Choroid plexus epithelial cell (primary cell): ENCODE data around the gene DLGAP1.

Source experiments
- DNase-seq: peaks from one replicate; pipeline ENCODE4 v3.0.0-alpha.2; 2010; ENCODE audit warnings: low read depth
- H3K4me3 ChIP-seq: 2 replicates; pipeline ENCODE4 v1.5.1; 2011; ENCODE audit warnings: low read depth, mild to moderate bottlenecking, control low read depth, low read length, moderate library complexity
- TF ChIP-seq, protein P1 (sequence below): conservative IDR thresholded peaks from 2 replicates; pipeline ENCODE4 v1.5.1; 2011; ENCODE audit warnings: low read depth, mild to moderate bottlenecking, control low read depth, inconsistent platforms, low read length, moderate library complexity

Gene DLGAP1

DNA sequence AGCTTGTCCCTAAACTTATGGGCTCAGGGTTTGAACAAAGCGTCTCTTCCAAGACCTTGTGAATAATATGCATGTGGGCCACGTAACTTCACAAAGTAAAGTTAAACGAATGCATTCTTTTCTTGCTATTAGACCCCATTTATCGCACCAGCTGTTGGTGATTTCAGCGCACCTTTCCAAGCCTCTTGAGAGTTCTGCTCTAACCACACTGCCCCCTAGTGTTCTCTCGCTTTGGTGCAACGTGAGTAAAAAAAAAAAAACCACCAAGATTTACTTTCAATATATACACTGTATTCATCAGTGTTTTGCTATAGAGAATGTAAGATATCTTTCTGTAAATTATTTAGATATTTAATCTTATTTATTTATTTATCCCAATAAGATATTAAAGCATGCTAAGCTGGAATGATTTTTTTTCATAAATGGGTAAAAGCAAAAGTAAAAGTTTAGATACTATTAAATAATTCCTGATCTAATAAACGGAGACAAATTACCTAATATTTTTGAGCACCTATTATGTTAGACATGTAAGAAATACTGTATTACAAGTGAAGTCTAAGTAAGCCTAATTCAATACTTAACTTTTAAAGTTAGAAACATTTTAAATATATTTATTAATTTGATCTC lies 459.5 kb downstream of the DLGAP1 start:
- TF ChIP-seq, protein P1, sequence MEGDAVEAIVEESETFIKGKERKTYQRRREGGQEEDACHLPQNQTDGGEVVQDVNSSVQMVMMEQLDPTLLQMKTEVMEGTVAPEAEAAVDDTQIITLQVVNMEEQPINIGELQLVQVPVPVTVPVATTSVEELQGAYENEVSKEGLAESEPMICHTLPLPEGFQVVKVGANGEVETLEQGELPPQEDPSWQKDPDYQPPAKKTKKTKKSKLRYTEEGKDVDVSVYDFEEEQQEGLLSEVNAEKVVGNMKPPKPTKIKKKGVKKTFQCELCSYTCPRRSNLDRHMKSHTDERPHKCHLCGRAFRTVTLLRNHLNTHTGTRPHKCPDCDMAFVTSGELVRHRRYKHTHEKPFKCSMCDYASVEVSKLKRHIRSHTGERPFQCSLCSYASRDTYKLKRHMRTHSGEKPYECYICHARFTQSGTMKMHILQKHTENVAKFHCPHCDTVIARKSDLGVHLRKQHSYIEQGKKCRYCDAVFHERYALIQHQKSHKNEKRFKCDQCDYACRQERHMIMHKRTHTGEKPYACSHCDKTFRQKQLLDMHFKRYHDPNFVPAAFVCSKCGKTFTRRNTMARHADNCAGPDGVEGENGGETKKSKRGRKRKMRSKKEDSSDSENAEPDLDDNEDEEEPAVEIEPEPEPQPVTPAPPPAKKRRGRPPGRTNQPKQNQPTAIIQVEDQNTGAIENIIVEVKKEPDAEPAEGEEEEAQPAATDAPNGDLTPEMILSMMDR: peak; percentile 92
- no peak overlapping the region for H3K4me3 ChIP-seq
- peak; percentile 81 for DNase-seq

DNA sequence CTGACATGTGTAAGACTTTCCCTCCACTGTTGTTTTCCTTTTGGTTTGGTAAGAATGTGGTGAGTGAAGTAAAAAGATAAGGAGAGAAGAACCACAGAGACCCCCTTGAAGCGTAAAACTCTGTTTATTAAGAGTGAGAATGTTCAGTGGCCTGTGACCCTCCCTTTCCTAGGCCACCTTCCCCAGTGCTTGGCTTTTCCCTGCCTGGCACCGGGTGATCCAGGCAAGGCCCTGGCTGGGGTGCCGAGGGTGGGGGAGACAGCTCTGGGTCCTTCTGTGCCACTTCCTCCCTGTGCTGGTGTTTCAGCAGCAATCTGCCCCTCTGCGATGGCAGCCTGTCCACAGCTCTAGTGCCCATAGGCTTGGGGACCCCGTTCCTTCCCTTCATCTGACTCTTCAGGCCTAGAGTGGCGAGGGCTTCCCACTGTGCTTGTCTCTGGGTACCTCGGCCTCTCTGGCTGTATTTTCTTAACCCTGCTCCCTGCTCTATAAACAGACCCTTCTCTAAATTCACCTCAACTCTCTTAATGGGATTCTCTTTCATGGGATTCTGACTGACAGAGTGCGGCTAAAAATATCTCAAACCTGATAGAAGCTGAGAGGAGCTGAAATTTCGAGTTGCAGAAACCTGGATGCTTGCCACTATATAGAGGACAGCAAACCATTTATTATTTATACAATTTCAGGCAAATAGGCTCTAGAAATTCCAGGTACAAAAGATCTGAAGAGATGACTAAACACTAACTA lies 461.0 kb downstream of the DLGAP1 start:
- TF ChIP-seq, protein P1: no peak
- H3K4me3 ChIP-seq: no peak overlapping the region
- no peak for DNase-seq

DNA sequence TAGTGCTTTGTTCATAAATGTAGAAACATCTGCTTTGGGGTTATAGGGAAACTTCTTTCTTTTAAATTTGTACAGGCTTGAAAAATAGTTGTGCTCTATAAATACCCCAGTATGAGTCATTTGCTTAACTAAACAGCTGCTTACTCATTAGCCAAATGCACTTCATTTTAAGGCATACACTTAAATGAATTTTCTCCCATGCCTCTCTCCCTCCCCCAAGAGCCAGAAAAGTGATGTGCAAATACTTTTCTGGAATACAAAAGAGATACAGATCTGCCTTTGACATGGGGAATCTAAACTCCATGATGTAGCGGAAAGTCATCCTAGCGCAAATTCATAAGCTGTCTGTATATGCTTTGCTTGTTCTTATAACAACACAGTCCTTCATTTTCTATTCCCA lies 469.4 kb downstream of the DLGAP1 start:
- peak; percentile 11 for DNase-seq
- no peak overlapping the region for H3K4me3 ChIP-seq
- TF ChIP-seq, protein P1: no peak

DNA sequence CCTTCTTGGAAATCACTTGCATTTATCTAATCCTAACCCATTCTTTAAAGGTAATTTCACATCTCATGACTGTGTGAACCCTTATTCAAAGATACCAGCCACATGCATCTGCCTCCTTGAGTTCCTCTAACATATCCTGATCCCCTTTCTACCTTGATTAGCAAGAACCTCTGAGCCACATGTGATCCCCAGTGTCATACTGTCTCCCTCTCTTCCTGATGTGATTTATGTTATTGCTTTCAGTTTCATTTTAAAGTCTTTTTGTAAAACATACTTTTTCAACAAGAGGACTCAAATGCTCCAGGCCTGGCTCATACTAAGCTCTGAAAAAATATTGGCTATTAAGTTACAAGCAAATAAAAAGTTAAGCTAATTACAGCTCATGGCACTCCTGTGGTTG lies 470.1 kb downstream of the DLGAP1 start:
- no peak overlapping the region for H3K4me3 ChIP-seq
- no peak for DNase-seq
- TF ChIP-seq, protein P1: no peak

DNA sequence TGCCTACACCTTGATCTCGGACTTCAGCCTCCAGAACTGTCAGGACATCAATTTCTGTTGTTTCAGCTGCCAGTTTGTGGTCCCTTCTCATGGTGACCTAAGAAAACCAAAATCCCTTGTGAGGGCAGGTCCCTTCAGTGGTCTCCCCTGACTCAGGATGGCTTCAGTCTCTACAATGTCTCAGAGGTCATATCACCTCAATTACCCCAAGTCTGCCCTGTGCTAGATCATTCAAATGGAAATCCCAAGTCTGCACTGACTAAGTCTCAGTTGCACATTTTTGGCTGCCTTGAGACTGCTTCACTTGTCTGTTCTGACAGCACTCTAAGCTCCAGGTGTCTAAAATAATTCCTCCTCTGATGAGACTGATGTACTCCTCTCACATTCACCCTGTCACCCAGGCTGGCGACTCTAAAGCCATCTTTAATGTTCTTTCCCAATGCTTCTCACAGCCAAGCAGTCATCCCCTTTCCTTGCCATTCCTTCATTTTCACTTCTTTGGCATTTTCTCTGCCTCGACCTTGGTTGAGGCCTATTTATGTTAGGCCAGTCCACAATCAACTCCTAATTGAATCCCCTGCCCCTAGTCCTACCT lies 470.8 kb downstream of the DLGAP1 start:
- TF ChIP-seq, protein P1: no peak

DNA sequence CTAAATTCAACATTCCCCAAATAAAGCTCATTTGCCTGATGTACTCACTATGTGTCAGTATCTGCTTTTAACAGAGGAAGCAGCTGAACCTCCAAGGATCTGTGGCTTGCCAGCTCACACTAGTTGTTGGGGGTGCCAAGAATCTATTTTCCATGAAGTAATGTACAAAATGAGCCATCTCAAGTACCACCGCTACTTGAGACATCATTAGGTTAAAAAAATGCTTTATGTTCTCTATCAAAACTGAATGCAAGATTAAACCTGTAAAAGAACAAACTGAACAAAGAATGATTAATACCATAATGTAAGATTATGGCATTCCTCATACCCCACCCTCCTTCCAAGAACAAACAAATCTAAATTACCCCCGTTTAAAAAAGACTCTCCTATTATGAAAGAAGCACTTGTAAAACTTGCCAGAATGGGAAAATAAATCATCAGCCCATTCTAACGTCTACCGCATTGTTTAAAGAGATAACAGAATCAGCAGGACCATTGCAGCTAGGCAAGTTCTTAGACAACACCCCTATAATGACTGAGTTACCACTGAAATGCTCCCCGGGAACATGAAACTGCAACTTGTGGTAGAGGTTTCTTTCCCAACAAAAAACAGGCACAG lies 471.6 kb downstream of the DLGAP1 start:
- no peak for DNase-seq
- H3K4me3 ChIP-seq: no peak overlapping the region
- TF ChIP-seq, protein P1: no peak

More for the DNA sequence above, 470.8 kb downstream of the DLGAP1 start:
- DNase-seq: no peak
- no peak overlapping the region for H3K4me3 ChIP-seq
